Thymus (tissue), 11 donors: ENCODE data around the gene PPM1E. TPM values are rescaled to one million over a fixed set of nuclear protein-coding genes. Genes with fewer than 3 reads are reported as not detected.

Experiments used
- DNase-seq, 9 donors: peaks; one replicate each; pipeline ENCODE4 v3.0.0-alpha.2; 2013; ENCODE audit warnings: low spot score in 9 of 9, low read depth in 6 of 9, missing footprints in 1 of 9
- H3K27ac ChIP-seq, 2 donors: one replicate each; pipeline ENCODE4 v1.5.1; 2013; ENCODE audit warnings: control low read depth in 1 of 2, low read depth in 1 of 2, low read length in 1 of 2, mild to moderate bottlenecking in 1 of 2, moderate library complexity in 1 of 2
- H3K27me3 ChIP-seq, 2 donors: one replicate each; pipeline ENCODE4 v1.5.1; 2013; ENCODE audit warnings: low read length in 1 of 2; ENCODE audit not compliant: control insufficient read depth in 2 of 2, insufficient read depth in 1 of 2
- H3K36me3 ChIP-seq, 2 donors: one replicate each; pipeline ENCODE4 v1.5.1; 2013; ENCODE audit warnings: low read length in 1 of 2, mild to moderate bottlenecking in 1 of 2, moderate library complexity in 1 of 2; ENCODE audit not compliant: control insufficient read depth in 2 of 2, insufficient read depth in 2 of 2
- H3K4me1 ChIP-seq, 2 donors: one replicate each; pipeline ENCODE4 v1.5.1; 2013; ENCODE audit warnings: low read length in 2 of 2; ENCODE audit not compliant: control insufficient read depth in 2 of 2, insufficient read depth in 2 of 2
- H3K4me3 ChIP-seq, 2 donors: one replicate each; pipeline ENCODE4 v1.5.1; 2013; ENCODE audit warnings: low read length in 2 of 2, control low read depth in 1 of 2, mild to moderate bottlenecking in 1 of 2
- H3K9me3 ChIP-seq, 2 donors: one replicate each; pipeline ENCODE4 v1.5.1; 2013; ENCODE audit warnings: low read length in 1 of 2, mild to moderate bottlenecking in 1 of 2; ENCODE audit not compliant: control insufficient read depth in 2 of 2, insufficient read depth in 1 of 2
- WGBS: extraction: QIAGEN DNeasy Blood & Tissue Kit; methylation state at CpG from one replicate; pipeline ENCODE4 v1.1.7; 2013; 5-methylcytosine and 5-hydroxymethylcytosine counted together
- polyA plus RNA-seq: library from polyadenylated mRNA; stranded (reverse); fragments of 200-250 nt; gene quantifications from one replicate; pipeline ENCODE4 v1.2.3, GENCODE V29; 2013
- total RNA-seq: library from RNA; stranded (reverse); fragments of 120-200 nt; gene quantifications from one replicate; pipeline ENCODE4 v1.2.4, GENCODE V29; 2013
- donor health status: healthy.

Gene PPM1E
- total and polyA plus RNA-seq, 2 donors = 0.14 to 0.30 TPM

DNA sequence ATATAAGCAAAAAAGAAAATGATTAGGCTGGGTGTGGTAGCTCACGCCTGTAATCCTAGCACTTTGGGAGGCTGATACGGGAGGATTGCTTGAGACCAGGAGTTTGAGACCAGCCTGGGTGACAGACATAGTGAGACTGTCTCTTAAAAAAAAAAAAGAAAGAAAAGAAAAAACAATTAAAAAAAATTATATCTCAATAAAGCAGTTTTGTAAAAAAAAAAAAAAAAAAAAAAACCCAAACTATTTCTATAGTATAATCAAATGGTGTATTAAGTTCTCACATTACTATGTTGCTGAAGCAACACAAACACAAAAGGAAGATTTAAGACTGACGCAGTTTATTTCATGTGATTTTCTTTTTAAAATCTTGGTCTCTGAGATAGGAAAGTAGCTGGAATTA, 210.6 kb downstream of the PPM1E start:
- no peak overlapping the region for H3K27ac ChIP-seq
- WGBS = over 99% methylated on average over 3 of the region's 3 CpGs
- no peak for DNase-seq
- no peaks in the 10 kb centered on the region for H3K4me1 ChIP-seq
- H3K9me3 ChIP-seq = no peaks in the 10 kb centered on the region
- no peak overlapping the region for H3K4me3 ChIP-seq
- H3K36me3 ChIP-seq = no peaks in the 10 kb centered on the region
- no peaks in the 10 kb centered on the region for H3K27me3 ChIP-seq

GRCh38 chr17:58968426-58969061, 212.9 kb downstream of the PPM1E start:
- Histone ChIP-seq H3K36me3 (no peaks in the 10 kb centered on the region), H3K27me3 (no peaks in the 10 kb centered on the region), H3K4me3 (no peak overlapping the region), H3K4me1 (no peaks in the 10 kb centered on the region), H3K9me3 (no peaks in the 10 kb centered on the region), H3K27ac (no peak overlapping the region)
- no peak for DNase-seq
- 92% methylated on average over 4 of the region's 4 CpGs for WGBS

DNA sequence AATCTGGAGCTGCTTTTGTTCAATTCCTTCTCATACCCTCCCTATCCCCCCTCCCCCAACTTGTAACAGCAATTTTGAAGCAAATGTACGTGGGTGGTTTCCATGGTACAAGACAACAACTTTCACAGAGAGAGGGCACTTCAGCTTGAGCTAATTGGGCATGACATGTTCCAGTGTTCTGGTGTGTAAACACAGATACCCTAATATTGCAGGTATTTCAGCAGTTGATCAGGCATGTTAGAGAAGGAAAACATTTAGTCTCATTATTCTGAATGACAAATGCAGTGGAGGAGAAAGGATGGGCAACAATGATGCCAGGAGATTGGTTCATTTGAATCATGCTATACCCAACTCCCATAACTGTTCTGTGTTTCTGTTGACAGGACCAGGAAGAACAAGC, 213.5 kb downstream of the PPM1E start:
- H3K36me3 ChIP-seq = no peaks in the 10 kb centered on the region
- no peak for DNase-seq
- H3K4me1 ChIP-seq = no peaks in the 10 kb centered on the region
- no peaks in the 10 kb centered on the region for H3K9me3 ChIP-seq
- no peaks in the 10 kb centered on the region for H3K27me3 ChIP-seq
- H3K27ac ChIP-seq = no peak overlapping the region
- 57% methylated on average over 1 of the region's 1 CpG for WGBS
- H3K4me3 ChIP-seq = no peak overlapping the region

DNA sequence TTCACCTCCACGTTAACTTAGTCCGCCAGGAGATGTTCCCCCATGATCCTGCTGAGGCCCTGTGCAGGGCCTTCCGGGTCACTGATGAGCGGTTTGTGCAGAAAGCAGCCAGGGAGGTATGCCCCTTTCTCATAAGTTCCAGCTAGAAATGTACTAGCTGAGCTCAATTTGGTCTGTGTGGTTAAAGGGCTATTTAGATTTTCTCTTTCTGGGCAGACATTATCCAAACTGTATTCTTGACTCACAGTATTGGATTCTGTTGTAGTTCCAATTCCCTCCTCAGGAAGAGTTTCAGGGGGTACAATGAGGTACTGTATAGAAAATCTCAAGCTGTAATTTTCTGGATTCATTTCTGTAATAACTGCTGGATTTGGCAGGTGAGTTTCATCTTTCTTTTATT, 214.0 kb downstream of the PPM1E start:
- no peak for DNase-seq
- Histone ChIP-seq H3K9me3 (no peaks in the 10 kb centered on the region), H3K27ac (no peak overlapping the region), H3K4me1 (no peaks in the 10 kb centered on the region), H3K4me3 (no peak overlapping the region), H3K36me3 (no peaks in the 10 kb centered on the region), H3K27me3 (no peaks in the 10 kb centered on the region)
- 99% methylated on average over 4 of the region's 4 CpGs for WGBS

DNA sequence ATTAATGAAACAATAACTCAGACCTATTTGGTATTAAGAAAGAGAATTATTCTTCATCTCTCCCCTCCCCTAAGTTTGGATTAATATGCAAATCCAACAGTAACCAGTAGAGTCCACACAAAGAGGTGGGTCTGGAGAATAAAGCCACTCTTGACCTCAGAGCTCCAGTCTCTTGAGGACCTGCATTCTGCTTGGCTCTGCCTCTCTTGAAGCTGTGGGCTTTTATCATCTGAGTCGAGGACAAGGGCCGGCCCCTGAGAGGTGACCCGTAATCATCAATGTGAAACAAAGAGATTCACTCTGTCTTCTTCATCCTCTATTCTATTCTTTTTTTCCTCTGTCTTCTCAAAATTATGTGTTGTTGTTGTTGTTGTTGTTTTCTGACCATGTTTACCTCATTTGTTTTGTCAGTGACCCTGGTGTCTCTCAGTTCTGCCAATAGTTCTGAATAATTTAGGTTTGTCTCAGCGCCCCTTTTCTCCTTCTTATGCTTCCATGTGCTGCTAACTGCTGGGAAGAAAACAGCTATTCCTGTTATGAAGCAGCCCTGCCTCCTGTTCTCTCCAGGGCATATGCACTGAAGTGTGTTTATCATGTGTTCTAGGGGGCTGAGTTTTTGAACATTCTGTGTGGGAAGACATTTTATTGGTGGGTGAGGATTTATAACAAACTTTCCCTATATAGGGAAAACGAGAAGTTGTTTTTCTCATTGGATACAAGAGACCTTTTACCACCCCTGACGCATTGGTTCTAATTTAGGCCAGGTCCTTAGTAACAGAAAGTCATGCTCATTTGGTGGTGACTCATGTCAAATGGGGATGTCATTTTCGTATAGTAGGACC, 215.2 kb downstream of the PPM1E start:
- Histone ChIP-seq H3K36me3 (no peaks in the 10 kb centered on the region), H3K4me3 (no peak overlapping the region), H3K27me3 (no peaks in the 10 kb centered on the region), H3K4me1 (no peaks in the 10 kb centered on the region), H3K9me3 (no peaks in the 10 kb centered on the region), H3K27ac (no peak overlapping the region)
- 88% methylated on average over 7 of the region's 7 CpGs for WGBS
- no peak for DNase-seq

DNA sequence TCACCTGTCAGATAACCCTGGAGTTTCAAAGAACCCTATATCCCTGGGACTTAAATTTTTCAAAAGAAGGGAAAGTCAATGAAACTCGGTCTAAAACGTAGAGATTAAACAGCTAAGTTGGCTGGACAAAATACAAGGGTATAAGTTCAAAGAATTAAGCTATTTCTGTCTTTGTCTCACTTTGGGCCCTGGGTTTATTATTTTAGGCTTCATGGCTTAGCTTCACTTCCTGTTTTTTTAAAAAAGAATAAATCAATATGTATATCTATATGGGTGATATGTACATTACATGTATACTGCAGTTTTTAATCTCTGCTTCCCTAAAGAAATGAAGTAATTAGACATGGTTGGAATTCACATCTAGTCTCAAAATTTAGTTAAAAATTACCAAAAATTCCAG, 218.7 kb downstream of the PPM1E start:
- Histone ChIP-seq H3K4me3 (no peak overlapping the region), H3K4me1 (no peaks in the 10 kb centered on the region), H3K36me3 (no peaks in the 10 kb centered on the region), H3K9me3 (no peaks in the 10 kb centered on the region), H3K27ac (no peak overlapping the region), H3K27me3 (no peaks in the 10 kb centered on the region)
- WGBS = 96% methylated on average over 2 of the region's 2 CpGs
- DNase-seq = no peak

DNA sequence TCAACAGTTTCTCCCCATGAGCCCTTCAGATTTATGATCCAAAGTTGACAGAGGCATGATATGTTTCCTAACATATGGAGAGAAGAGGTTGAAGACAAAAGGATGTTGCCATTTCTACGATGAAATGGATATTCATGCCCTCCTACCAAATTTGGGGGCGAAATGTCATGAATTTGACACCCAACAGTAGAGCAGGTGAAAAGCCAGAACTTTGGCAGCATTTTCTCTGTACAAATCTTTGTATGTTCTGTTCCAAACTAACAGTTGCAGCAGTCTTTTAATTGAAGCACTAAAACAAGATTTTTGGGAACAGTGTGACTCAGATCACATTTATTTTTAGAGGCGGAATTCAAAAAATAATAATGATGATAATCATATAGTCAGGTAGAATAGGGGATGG, 220.9 kb downstream of the PPM1E start:
- Histone ChIP-seq H3K4me3 (no peak overlapping the region), H3K4me1 (no peaks in the 10 kb centered on the region), H3K27me3 (no peaks in the 10 kb centered on the region), H3K36me3 (no peaks in the 10 kb centered on the region), H3K9me3 (no peaks in the 10 kb centered on the region), H3K27ac (no peak overlapping the region)
- no peak for DNase-seq
- WGBS = 96% methylated on average over 3 of the region's 3 CpGs

GRCh38 chr17:58980706-58981481, 225.2 kb downstream of the PPM1E start:
- no peaks in the 10 kb centered on the region for H3K9me3 ChIP-seq
- no peaks in the 10 kb centered on the region for H3K27me3 ChIP-seq

DNA sequence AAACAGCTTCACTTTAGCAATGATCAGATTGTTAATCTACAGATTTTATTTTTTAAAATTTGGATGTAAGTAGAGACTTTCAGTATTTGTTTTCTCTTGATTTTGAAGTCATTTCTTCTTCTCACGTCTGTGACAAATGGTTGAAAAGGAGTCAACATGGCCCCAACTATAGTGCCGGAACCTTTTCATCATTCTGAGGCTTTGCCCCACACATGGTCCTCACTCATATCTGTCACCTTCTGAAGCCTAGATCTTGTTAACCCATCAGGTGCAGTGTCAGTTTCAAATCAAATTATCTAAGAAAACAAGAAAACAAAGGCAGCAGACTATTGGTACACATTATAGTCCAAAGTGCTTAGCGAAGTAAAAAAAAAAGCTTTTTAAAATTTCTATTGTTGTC, 227.0 kb downstream of the PPM1E start:
- no peak overlapping the region for H3K4me3 ChIP-seq
- no peaks in the 10 kb centered on the region for H3K36me3 ChIP-seq
- no peaks in the 10 kb centered on the region for H3K9me3 ChIP-seq
- H3K27ac ChIP-seq = no peak overlapping the region
- H3K4me1 ChIP-seq = no peaks in the 10 kb centered on the region
- no peaks in the 10 kb centered on the region for H3K27me3 ChIP-seq
- WGBS = 98% methylated on average over 3 of the region's 3 CpGs
- DNase-seq = no peak

More at GRCh38 chr17:58980706-58981481, 225.2 kb downstream of the PPM1E start:
- Histone ChIP-seq H3K27ac (no peak overlapping the region), H3K4me3 (no peak overlapping the region), H3K4me1 (no peaks in the 10 kb centered on the region), H3K36me3 (no peaks in the 10 kb centered on the region)
- no peak for DNase-seq
- WGBS = 94% methylated on average over 3 of the region's 3 CpGs
